Midbrain (tissue), 1 donor: ENCODE measurements around the gene IRF1.
"Not testable (repeated sequence)": the region's sequence is repeated elsewhere in the genome, so short reads cannot be mapped to it uniquely, and the experiment has no call there.

Source experiments
- DNase-seq: peaks from one replicate; lab custom pipeline; 2025; lab: John Stamatoyannopoulos, UW

Gene IRF1

GRCh38 chr5:132490484-132491367 lies at the start of gene IRF1:
IRF1 (minus strand) TSS chr5:132490773; CDS start chr5:132489478, 1,295 bp downstream.
- peak; percentile 93 for DNase-seq

- DNase-seq: no peak
Measured at GRCh38 chr5:132540149-132540548, 49.6 kb upstream of the IRF1 start.

GRCh38 chr5:132539716-132540115 lies 49.1 kb upstream of the IRF1 start:
- no peak for DNase-seq

GRCh38 chr5:132530946-132531345 lies 40.4 kb upstream of the IRF1 start:
- DNase-seq: no peak

- DNase-seq: peak; percentile 4
Measured at GRCh38 chr5:132528866-132529634, 38.5 kb upstream of the IRF1 start.

GRCh38 chr5:132528021-132528420 lies 37.4 kb upstream of the IRF1 start:
- DNase-seq: no peak

GRCh38 chr5:132526974-132527564 lies 36.5 kb upstream of the IRF1 start:
- DNase-seq: no peak

- peak; percentile 63 for DNase-seq
Measured at GRCh38 chr5:132526290-132526973, 35.9 kb upstream of the IRF1 start.

GRCh38 chr5:132525299-132525724 lies 34.7 kb upstream of the IRF1 start:
- no peak for DNase-seq

- not testable (repeated sequence) for DNase-seq
Measured at GRCh38 chr5:132524877-132525276, 34.3 kb upstream of the IRF1 start.

- DNase-seq: not testable (repeated sequence)
Measured at GRCh38 chr5:132522067-132522466, 31.5 kb upstream of the IRF1 start.

GRCh38 chr5:132513618-132514336 lies 23.2 kb upstream of the IRF1 start:
- not testable (repeated sequence) for DNase-seq

- DNase-seq: no peak
Measured at GRCh38 chr5:132510076-132510475, 19.5 kb upstream of the IRF1 start.

- DNase-seq: peak; percentile 8
Measured at GRCh38 chr5:132506094-132506692, 15.6 kb upstream of the IRF1 start.

- DNase-seq: no peak
Measured at GRCh38 chr5:132505641-132506040, 15.1 kb upstream of the IRF1 start.

GRCh38 chr5:132504746-132505145 lies 14.2 kb upstream of the IRF1 start:
- no peak for DNase-seq

- DNase-seq: no peak
Measured at GRCh38 chr5:132503244-132503643, 12.7 kb upstream of the IRF1 start.

- no peak for DNase-seq
Measured at GRCh38 chr5:132501961-132502931, 11.7 kb upstream of the IRF1 start.

GRCh38 chr5:132501629-132501956 lies 11.0 kb upstream of the IRF1 start:
- no peak for DNase-seq
